HEK293 (cell line): ENCODE measurements around the gene THBS3.

ENCODE experiments used
- BCL11B ChIP-seq: fragments of 450-650 bp; formaldehyde crosslinking; IDR thresholded peaks from 2 replicates; pipeline ENCODE4 v1.5.1; 2016; ENCODE audit warnings: low read depth, missing biosample characterization, missing genetic modification characterization
- GFI1B ChIP-seq: fragments of 450-650 bp; formaldehyde crosslinking; IDR thresholded peaks from 2 replicates; pipeline ENCODE4 v1.5.1; 2016; ENCODE audit warnings: missing biosample characterization, missing genetic modification characterization
- HOXC10 ChIP-seq: sonication (generic); formaldehyde crosslinking; IDR thresholded peaks from 2 replicates; pipeline ENCODE4 v1.8.1; 2023; ENCODE audit warnings: mild to moderate bottlenecking, missing genetic modification reagents
- RBAK ChIP-seq: fragments of 450-650 bp; formaldehyde crosslinking; IDR thresholded peaks from 2 replicates; pipeline ENCODE4 v1.5.1; 2016; ENCODE audit warnings: missing biosample characterization, missing genetic modification characterization
- SETDB1 ChIP-seq: IDR thresholded peaks from one replicate; pipeline ENCODE4 v1.6.1; 2017; ENCODE audit warnings: mild to moderate bottlenecking, low read length, moderate library complexity, mixed read lengths; ENCODE audit not compliant: insufficient read length
- ZFHX2 ChIP-seq: fragments of 450-650 bp; formaldehyde crosslinking; conservative IDR thresholded peaks from 2 replicates; pipeline ENCODE4 v1.5.1; 2016; ENCODE audit warnings: missing biosample characterization, missing genetic modification characterization
- ZNF133 ChIP-seq: fragments of 450-650 bp; formaldehyde crosslinking; IDR thresholded peaks from 2 replicates; pipeline ENCODE4 v1.5.1; 2016; ENCODE audit warnings: missing biosample characterization, missing genetic modification characterization
- ZNF155 ChIP-seq: fragments of 450-650 bp; formaldehyde crosslinking; IDR thresholded peaks from 2 replicates; pipeline ENCODE4 v1.5.1; 2016; ENCODE audit warnings: missing biosample characterization, missing genetic modification characterization
- ZNF157 ChIP-seq: fragments of 450-650 bp; formaldehyde crosslinking; IDR thresholded peaks from 2 replicates; pipeline ENCODE4 v1.5.1; 2016; ENCODE audit warnings: missing biosample characterization, missing genetic modification characterization
- ZNF394 ChIP-seq: fragments of 450-650 bp; formaldehyde crosslinking; IDR thresholded peaks from 2 replicates; pipeline ENCODE4 v1.5.1; 2016; ENCODE audit warnings: missing biosample characterization, missing genetic modification characterization, mild to moderate bottlenecking, moderate library complexity, borderline replicate concordance
- ZNF426 ChIP-seq: fragments of 450-650 bp; formaldehyde crosslinking; IDR thresholded peaks from 2 replicates; pipeline ENCODE4 v1.5.1; 2017; ENCODE audit warnings: missing biosample characterization, missing genetic modification characterization, mild to moderate bottlenecking, inconsistent platforms, moderate library complexity
- ZNF560 ChIP-seq: fragments of 450-650 bp; formaldehyde crosslinking; IDR thresholded peaks from 2 replicates; pipeline ENCODE4 v1.5.1; 2017; ENCODE audit warnings: missing biosample characterization, missing genetic modification characterization, borderline replicate concordance
- ZNF561 ChIP-seq: fragments of 450-650 bp; IDR thresholded peaks from 2 replicates; pipeline ENCODE4 v1.5.1; 2018; ENCODE audit warnings: missing biosample characterization, missing genetic modification characterization, borderline replicate concordance
- ZNF596 ChIP-seq: fragments of 450-650 bp; IDR thresholded peaks from 2 replicates; pipeline ENCODE4 v1.5.0; 2018; ENCODE audit warnings: missing biosample characterization, mild to moderate bottlenecking, missing genetic modification characterization, moderate library complexity
- ZNF707 ChIP-seq: fragments of 450-650 bp; formaldehyde crosslinking; IDR thresholded peaks from 2 replicates; pipeline ENCODE4 v1.5.1; 2016; ENCODE audit warnings: missing biosample characterization, missing genetic modification characterization
- ZNF830 ChIP-seq: fragments of 450-650 bp; IDR thresholded peaks from 2 replicates; pipeline ENCODE4 v1.5.0; 2018; ENCODE audit warnings: missing biosample characterization, missing genetic modification characterization, low read depth, mild to moderate bottlenecking, moderate library complexity
- TF ChIP-seq, protein P1 (sequence below): fragments of 450-650 bp; formaldehyde crosslinking; IDR thresholded peaks from 2 replicates; pipeline ENCODE4 v1.5.1; 2016; ENCODE audit warnings: missing biosample characterization, missing genetic modification characterization, borderline replicate concordance
- TF ChIP-seq, protein P2 (sequence below): fragments of 450-650 bp; formaldehyde crosslinking; IDR thresholded peaks from 2 replicates; pipeline ENCODE4 v1.5.1; 2016; ENCODE audit warnings: missing biosample characterization, missing genetic modification characterization
- TF ChIP-seq, protein P3 (sequence below): fragments of 450-650 bp; formaldehyde crosslinking; conservative IDR thresholded peaks from 2 replicates; pipeline ENCODE4 v1.5.1; 2016; ENCODE audit warnings: low read depth, missing biosample characterization, missing genetic modification characterization
- TF ChIP-seq, protein P4 (sequence below): fragments of 450-650 bp; formaldehyde crosslinking; IDR thresholded peaks from 2 replicates; pipeline ENCODE4 v1.5.1; 2016; ENCODE audit warnings: missing biosample characterization, missing genetic modification characterization
- TF ChIP-seq, protein P5 (sequence below): fragments of 450-650 bp; formaldehyde crosslinking; IDR thresholded peaks from 2 replicates; pipeline ENCODE4 v1.5.1; 2016; ENCODE audit warnings: missing biosample characterization, missing genetic modification characterization
- TF ChIP-seq, protein P6 (sequence below): fragments of 450-650 bp; IDR thresholded peaks from 2 replicates; pipeline ENCODE4 v1.5.1; 2018; ENCODE audit warnings: missing biosample characterization, missing genetic modification characterization
- TF ChIP-seq, protein P7 (sequence below): fragments of 450-650 bp; formaldehyde crosslinking; IDR thresholded peaks from 2 replicates; pipeline ENCODE4 v1.5.1; 2017; ENCODE audit warnings: missing biosample characterization, mild to moderate bottlenecking, missing genetic modification characterization, moderate library complexity

THBS3 gene

DNA sequence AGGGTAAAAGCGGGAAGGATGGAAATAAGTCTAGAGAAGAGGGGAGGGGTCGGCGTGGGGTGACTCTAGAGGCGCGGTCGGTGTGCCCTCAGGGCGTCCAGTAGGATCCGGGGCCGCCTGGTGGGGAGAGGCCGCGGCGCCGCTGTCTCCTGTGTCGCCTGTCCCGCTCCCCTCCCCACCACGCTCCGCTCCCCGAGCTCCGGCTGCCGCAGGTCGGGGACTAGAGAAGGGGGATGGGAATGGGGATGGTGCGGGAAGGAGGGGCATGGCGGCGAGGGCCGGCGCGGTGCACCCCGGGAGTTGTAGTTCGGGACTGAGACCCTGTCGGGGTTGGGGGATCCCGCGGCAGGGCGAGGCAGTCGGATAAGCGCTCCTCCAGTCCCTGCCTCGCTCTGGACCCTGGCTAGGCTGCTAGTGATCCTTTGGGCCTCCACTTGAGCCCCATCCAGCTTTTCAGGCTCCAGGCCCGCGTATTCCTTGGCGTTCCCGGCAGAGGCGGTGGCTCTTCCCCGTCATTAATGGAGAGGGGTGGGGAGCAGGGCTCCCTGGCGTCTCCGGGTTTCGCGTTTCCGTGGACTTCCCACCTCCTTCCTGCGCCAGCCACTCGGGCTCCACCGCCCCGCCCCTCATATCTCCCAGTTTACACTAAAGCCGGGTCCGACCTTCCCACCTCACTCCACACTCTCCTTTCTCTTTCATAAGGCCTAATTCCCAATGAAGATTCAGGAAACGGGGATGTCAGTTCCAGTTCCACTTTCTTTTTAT is 47.7 kb upstream of the THBS3 start, which contains the start of gene ENTREP3 (continued):
- TF ChIP-seq, protein P1, sequence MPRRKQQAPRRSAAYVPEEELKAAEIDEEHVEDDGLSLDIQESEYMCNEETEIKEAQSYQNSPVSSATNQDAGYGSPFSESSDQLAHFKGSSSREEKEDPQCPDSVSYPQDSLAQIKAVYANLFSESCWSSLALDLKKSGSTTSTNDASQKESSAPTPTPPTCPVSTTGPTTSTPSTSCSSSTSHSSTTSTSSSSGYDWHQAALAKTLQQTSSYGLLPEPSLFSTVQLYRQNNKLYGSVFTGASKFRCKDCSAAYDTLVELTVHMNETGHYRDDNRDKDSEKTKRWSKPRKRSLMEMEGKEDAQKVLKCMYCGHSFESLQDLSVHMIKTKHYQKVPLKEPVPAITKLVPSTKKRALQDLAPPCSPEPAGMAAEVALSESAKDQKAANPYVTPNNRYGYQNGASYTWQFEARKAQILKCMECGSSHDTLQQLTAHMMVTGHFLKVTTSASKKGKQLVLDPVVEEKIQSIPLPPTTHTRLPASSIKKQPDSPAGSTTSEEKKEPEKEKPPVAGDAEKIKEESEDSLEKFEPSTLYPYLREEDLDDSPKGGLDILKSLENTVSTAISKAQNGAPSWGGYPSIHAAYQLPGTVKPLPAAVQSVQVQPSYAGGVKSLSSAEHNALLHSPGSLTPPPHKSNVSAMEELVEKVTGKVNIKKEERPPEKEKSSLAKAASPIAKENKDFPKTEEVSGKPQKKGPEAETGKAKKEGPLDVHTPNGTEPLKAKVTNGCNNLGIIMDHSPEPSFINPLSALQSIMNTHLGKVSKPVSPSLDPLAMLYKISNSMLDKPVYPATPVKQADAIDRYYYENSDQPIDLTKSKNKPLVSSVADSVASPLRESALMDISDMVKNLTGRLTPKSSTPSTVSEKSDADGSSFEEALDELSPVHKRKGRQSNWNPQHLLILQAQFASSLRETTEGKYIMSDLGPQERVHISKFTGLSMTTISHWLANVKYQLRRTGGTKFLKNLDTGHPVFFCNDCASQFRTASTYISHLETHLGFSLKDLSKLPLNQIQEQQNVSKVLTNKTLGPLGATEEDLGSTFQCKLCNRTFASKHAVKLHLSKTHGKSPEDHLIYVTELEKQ (tag by site-specific recombination) = no peak
- no peak for TF ChIP-seq GFI1B (tag by site-specific recombination)
- TF ChIP-seq, protein P2, sequence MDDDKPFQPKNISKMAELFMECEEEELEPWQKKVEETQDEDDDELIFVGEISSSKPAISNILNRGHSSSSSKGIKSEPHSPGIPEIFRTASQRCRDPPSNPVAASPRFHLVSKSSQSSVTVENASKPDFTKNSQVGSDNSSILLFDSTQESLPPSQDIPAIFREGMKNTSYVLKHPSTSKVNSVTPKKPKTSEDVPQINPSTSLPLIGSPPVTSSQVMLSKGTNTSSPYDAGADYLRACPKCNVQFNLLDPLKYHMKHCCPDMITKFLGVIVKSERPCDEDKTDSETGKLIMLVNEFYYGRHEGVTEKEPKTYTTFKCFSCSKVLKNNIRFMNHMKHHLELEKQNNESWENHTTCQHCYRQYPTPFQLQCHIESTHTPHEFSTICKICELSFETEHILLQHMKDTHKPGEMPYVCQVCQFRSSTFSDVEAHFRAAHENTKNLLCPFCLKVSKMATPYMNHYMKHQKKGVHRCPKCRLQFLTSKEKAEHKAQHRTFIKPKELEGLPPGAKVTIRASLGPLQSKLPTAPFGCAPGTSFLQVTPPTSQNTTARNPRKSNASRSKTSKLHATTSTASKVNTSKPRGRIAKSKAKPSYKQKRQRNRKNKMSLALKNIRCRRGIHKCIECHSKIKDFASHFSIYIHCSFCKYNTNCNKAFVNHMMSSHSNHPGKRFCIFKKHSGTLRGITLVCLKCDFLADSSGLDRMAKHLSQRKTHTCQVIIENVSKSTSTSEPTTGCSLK (tag by site-specific recombination) = no peak
- TF ChIP-seq, protein P3, sequence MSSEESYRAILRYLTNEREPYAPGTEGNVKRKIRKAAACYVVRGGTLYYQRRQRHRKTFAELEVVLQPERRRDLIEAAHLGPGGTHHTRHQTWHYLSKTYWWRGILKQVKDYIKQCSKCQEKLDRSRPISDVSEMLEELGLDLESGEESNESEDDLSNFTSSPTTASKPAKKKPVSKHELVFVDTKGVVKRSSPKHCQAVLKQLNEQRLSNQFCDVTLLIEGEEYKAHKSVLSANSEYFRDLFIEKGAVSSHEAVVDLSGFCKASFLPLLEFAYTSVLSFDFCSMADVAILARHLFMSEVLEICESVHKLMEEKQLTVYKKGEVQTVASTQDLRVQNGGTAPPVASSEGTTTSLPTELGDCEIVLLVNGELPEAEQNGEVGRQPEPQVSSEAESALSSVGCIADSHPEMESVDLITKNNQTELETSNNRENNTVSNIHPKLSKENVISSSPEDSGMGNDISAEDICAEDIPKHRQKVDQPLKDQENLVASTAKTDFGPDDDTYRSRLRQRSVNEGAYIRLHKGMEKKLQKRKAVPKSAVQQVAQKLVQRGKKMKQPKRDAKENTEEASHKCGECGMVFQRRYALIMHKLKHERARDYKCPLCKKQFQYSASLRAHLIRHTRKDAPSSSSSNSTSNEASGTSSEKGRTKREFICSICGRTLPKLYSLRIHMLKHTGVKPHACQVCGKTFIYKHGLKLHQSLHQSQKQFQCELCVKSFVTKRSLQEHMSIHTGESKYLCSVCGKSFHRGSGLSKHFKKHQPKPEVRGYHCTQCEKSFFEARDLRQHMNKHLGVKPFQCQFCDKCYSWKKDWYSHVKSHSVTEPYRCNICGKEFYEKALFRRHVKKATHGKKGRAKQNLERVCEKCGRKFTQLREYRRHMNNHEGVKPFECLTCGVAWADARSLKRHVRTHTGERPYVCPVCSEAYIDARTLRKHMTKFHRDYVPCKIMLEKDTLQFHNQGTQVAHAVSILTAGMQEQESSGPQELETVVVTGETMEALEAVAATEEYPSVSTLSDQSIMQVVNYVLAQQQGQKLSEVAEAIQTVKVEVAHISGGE = peak; percentile 80
- TF ChIP-seq ZNF560 = no peak
- TF ChIP-seq SETDB1 = no peak
- TF ChIP-seq, protein P4, sequence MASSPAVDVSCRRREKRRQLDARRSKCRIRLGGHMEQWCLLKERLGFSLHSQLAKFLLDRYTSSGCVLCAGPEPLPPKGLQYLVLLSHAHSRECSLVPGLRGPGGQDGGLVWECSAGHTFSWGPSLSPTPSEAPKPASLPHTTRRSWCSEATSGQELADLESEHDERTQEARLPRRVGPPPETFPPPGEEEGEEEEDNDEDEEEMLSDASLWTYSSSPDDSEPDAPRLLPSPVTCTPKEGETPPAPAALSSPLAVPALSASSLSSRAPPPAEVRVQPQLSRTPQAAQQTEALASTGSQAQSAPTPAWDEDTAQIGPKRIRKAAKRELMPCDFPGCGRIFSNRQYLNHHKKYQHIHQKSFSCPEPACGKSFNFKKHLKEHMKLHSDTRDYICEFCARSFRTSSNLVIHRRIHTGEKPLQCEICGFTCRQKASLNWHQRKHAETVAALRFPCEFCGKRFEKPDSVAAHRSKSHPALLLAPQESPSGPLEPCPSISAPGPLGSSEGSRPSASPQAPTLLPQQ = peak; percentile 77
- TF ChIP-seq ZNF707 (tag by site-specific recombination) = no peak
- peak; percentile 86; the same call in 1 of the 2 replicates for TF ChIP-seq ZNF561 (tag by site-specific recombination)
- no peak for TF ChIP-seq ZNF155 (tag by site-specific recombination)
- no peak for TF ChIP-seq ZNF596
- no peak for TF ChIP-seq ZNF830
- no peak for TF ChIP-seq ZFHX2
- TF ChIP-seq, protein P5, sequence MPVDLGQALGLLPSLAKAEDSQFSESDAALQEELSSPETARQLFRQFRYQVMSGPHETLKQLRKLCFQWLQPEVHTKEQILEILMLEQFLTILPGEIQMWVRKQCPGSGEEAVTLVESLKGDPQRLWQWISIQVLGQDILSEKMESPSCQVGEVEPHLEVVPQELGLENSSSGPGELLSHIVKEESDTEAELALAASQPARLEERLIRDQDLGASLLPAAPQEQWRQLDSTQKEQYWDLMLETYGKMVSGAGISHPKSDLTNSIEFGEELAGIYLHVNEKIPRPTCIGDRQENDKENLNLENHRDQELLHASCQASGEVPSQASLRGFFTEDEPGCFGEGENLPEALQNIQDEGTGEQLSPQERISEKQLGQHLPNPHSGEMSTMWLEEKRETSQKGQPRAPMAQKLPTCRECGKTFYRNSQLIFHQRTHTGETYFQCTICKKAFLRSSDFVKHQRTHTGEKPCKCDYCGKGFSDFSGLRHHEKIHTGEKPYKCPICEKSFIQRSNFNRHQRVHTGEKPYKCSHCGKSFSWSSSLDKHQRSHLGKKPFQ (tag by site-specific recombination) = peak; percentile 94
- no peak for TF ChIP-seq ZNF133 (tag by site-specific recombination)
- TF ChIP-seq, protein P6, sequence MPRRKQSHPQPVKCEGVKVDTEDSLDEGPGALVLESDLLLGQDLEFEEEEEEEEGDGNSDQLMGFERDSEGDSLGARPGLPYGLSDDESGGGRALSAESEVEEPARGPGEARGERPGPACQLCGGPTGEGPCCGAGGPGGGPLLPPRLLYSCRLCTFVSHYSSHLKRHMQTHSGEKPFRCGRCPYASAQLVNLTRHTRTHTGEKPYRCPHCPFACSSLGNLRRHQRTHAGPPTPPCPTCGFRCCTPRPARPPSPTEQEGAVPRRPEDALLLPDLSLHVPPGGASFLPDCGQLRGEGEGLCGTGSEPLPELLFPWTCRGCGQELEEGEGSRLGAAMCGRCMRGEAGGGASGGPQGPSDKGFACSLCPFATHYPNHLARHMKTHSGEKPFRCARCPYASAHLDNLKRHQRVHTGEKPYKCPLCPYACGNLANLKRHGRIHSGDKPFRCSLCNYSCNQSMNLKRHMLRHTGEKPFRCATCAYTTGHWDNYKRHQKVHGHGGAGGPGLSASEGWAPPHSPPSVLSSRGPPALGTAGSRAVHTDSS = no peak
- TF ChIP-seq RBAK (tag by site-specific recombination) = no peak
- TF ChIP-seq ZNF394 (tag by site-specific recombination) = 0 out of 2 replicates have a peak, but pooled peaks have one; percentile 26
- TF ChIP-seq, protein P7, sequence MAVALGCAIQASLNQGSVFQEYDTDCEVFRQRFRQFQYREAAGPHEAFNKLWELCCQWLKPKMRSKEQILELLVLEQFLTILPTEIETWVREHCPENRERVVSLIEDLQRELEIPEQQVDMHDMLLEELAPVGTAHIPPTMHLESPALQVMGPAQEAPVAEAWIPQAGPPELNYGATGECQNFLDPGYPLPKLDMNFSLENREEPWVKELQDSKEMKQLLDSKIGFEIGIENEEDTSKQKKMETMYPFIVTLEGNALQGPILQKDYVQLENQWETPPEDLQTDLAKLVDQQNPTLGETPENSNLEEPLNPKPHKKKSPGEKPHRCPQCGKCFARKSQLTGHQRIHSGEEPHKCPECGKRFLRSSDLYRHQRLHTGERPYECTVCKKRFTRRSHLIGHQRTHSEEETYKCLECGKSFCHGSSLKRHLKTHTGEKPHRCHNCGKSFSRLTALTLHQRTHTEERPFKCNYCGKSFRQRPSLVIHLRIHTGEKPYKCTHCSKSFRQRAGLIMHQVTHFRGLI = no peak
- TF ChIP-seq ZNF426 (tag by site-specific recombination) = no peak
- TF ChIP-seq HOXC10 (CRISPR knock-in tag) = no peak
- no peak for TF ChIP-seq BCL11B
- no peak for TF ChIP-seq ZNF157 (tag by site-specific recombination)
